Endothelial cell of umbilical vein (primary cell): Measurements from ENCODE around the gene ITGA3.

Source experiments
- CTCF ChIP-seq, 2 donors: IDR thresholded peaks; 1 replicate in 1 of 2; 2 replicates in 1 of 2; pipeline ENCODE4 v1.5.1; 2011; ENCODE audit warnings: low read length in 2 of 2, mild to moderate bottlenecking in 2 of 2, moderate library complexity in 2 of 2, control low read depth in 1 of 2, inconsistent platforms in 1 of 2, low read depth in 1 of 2; ENCODE audit not compliant: insufficient read depth in 1 of 2; ENCODE audit errors: extremely low read depth in 1 of 2
- EZH2 ChIP-seq: IDR thresholded peaks from 2 replicates; pipeline ENCODE4 v1.6.1; 2012; ENCODE audit warnings: borderline replicate concordance, low read depth, mild to moderate bottlenecking, moderate library complexity, low read length, inconsistent platforms; ENCODE audit not compliant: severe bottlenecking
- FOS ChIP-seq: IDR thresholded peaks from 2 replicates; pipeline ENCODE4 v1.6.1; 2011; ENCODE audit warnings: mild to moderate bottlenecking, low read length, moderate library complexity, borderline replicate concordance; ENCODE audit not compliant: insufficient read depth
- GATA2 ChIP-seq: IDR thresholded peaks from 2 replicates; pipeline ENCODE4 v1.7.0; 2011; ENCODE audit warnings: low read depth, mild to moderate bottlenecking, moderate library complexity, mixed read lengths, low read length; ENCODE audit not compliant: insufficient read length, insufficient read depth
- JUN ChIP-seq: IDR thresholded peaks from 2 replicates; pipeline ENCODE4 v1.6.1; 2011; ENCODE audit warnings: borderline replicate concordance, low read depth; ENCODE audit not compliant: insufficient read length, insufficient read depth
- MAX ChIP-seq: IDR thresholded peaks from 2 replicates; pipeline ENCODE4 v1.6.1; 2011; ENCODE audit not compliant: insufficient read depth, insufficient read length
- MYC ChIP-seq: IDR thresholded peaks from one replicate; pipeline ENCODE4 v1.6.1; 2011; ENCODE audit warnings: mild to moderate bottlenecking, low read depth, low read length
- POLR2A ChIP-seq: IDR thresholded peaks from 2 replicates; pipeline ENCODE4 v1.6.1; 2012; ENCODE audit warnings: low read depth, mild to moderate bottlenecking, control low read depth, low read length
- POLR2AphosphoS5 ChIP-seq: IDR thresholded peaks from 2 replicates; pipeline ENCODE4 v1.6.1; 2012; ENCODE audit warnings: low read depth, mild to moderate bottlenecking, control low read depth, low read length, moderate library complexity; ENCODE audit not compliant: insufficient read depth

GRCh38 chr17:50070908-50071680, 15.2 kb downstream of the ITGA3 start:
- TF ChIP-seq POLR2AphosphoS5 (no peak), MAX (no peak), FOS (no peak), CTCF (IDR thresholded peaks at IDR 0.05; ENCODE audit: extremely low read depth in 1 of 2, insufficient read depth in 1 of 2, low read depth in 1 of 2, low read length in 2 of 2) (no peak), JUN (no peak), EZH2 (no peak), POLR2A (no peak), MYC (no peak), GATA2 (no peak)
